HG02610 (cell line): ENCODE data around the gene ACOT2.
"Not testable (repeated sequence)": the region's sequence is repeated elsewhere in the genome, so short reads cannot be mapped to it uniquely, and the experiment has no call there.

Source experiments
- ATAC-seq: cut with Tn5 transposase; IDR thresholded peaks from one replicate; pipeline ENCODE4 v1.9.1; 2021; ENCODE audit warnings: mild to moderate bottlenecking, moderate library complexity; ENCODE audit not compliant: unreplicated experiment

The ACOT2 gene

GRCh38 chr14:73569185-73569958 is at the start of gene ACOT2:
TSS of gene ACOT2 (plus strand) at chr14:73569213. CDS start at chr14:73569241, 28 bp downstream.
- ATAC-seq: peak; percentile 55

DNA sequence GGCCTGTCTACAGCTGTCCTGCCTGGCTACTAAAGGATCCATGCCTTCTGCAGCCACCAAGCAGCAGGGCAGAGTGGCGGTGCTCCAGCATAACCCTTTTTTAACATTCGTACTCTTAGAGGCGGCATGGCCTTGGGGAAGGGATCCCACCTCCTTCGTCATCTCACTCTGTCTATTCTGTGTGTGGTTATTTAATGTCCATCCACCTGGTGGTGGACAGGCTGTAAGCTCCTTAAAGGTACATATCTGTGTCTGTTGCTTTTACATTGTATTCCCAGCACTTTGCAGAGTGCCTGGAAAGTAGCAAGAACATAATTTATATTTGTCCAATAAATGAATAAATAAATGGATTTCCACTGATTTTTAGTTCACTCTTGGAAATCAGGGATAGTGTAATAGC is 47.8 kb upstream of the ACOT2 start:
- ATAC-seq: no peak

DNA sequence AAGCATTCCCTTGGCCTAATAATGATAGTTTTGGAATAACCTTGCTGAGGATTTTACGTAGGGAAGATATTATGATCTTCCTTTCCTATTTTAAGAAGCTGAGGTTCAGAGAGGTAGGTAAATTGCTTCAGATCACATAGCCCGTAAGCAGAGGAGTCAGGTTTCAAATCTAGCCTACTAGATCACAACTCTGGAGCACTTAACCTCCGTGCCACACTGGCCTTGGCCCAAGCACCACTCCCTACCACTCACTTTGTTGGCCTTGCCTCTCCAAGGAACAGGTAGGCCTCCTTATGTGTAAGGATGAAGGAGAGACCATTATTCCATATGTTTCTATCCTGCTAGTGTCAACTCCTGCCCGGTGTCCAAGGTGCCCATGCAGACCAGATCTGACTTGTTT is 44.5 kb upstream of the ACOT2 start:
- no peak for ATAC-seq

GRCh38 chr14:73526036-73526984 is 42.7 kb upstream of the ACOT2 start:
- no peak for ATAC-seq

DNA sequence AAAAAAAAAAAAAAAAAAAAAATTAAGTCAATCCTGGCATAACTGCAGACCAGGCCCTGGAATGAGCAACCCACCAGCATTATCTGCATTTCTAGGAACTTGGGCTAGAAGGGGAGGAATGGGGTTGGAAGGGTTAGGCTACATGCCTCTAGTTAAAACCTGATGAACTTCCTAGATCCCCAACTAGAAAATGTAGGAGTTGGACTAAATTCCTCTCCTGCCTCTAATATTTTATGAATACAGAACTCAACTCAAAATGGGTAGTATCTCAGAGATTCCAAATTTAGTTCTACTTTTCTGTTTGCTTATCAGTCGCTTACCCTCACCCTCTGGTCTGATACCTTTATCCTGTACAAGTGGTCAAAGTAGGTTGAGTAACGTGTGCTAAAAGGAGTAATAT is 39.7 kb upstream of the ACOT2 start:
- not testable (repeated sequence) for ATAC-seq

GRCh38 chr14:73531971-73532370 is 37.0 kb upstream of the ACOT2 start:
- ATAC-seq: not testable (repeated sequence)

GRCh38 chr14:73537244-73538045 is 31.6 kb upstream of the ACOT2 start:
- ATAC-seq: not testable (repeated sequence)

DNA sequence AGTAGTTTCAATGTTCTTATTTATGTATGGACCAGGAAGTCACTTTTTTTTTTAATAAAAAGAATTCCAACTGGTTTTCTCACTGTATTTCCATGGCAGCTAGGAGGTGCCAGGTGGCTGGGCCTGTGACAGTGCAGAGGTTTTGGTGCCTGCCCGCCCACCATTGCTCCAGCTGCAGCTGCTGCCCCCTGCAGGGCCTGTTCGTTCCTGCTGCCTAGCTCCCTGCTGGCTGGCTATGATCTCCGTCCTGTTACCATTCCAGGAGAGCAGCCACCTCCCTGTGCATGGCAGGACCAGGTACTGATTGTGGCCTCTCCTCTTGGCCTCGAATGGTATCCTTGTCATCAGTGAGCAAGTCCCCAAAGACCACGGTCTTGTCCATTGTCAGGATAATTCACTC is 30.0 kb upstream of the ACOT2 start:
- ATAC-seq: peak; percentile 82

DNA sequence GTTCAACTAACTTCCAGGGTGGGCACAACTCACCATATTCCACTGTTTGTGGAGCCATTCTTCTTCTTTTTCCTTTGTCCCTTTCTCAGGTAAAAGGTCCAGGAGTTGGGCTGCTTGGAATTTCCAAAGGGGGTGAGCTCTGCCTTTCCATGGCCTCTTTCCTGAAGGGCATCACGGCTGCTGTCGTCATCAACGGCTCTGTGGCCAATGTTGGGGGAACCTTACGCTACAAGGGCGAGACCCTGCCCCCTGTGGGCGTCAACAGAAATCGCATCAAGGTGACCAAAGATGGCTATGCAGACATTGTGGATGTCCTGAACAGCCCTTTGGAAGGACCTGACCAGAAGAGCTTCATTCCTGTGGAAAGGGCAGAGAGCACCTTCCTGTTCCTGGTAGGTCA is 26.1 kb upstream of the ACOT2 start:
- ATAC-seq: not testable (repeated sequence)

- ATAC-seq: not testable (repeated sequence)
Measured at GRCh38 chr14:73545353-73545752, 23.7 kb upstream of the ACOT2 start.

GRCh38 chr14:73549097-73549496 is 19.9 kb upstream of the ACOT2 start:
- not testable (repeated sequence) for ATAC-seq

GRCh38 chr14:73549889-73550524 is 19.0 kb upstream of the ACOT2 start:
- ATAC-seq: peak; percentile 51

- no peak for ATAC-seq
Measured at GRCh38 chr14:73553845-73554244, 15.2 kb upstream of the ACOT2 start.

DNA sequence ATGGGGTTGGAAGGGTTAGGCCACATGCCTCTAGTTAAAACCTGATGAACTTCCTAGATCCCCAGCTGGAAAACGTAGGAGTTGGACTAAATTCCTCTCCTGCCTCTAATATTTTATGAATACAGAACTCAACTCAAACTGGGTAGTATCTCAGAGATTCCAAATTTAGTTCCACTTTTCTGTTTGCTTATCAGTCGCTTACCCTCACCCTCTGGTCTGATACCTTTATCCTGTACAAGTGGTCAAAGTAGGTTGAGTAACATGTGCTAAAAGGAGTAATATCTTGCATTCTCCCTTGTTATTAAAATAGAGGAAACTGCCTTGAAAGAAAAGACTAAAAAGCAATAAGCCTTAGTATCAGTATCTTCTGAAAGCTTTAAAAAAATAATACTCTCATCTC is 11.8 kb upstream of the ACOT2 start:
- not testable (repeated sequence) for ATAC-seq

- ATAC-seq: not testable (repeated sequence)
Measured at GRCh38 chr14:73558238-73558637, 10.8 kb upstream of the ACOT2 start.

DNA sequence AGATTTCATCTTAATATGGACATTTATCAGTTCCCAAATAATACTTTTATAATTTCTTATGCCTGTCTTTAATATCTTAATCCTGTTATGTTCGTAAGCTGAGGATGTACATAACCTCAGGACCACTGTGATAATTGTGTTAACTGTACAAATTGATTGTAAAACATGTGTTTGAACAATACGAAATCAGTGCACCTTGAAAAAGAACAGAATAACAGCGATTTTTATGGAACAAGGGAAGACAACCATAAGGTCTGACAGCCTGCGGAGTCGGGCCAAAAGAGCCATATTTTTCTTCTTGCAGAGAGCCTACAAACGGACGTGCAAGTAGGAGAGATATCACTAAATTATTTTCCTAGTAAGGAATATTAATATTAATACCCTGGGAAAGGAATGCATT is 6.8 kb upstream of the ACOT2 start:
- not testable (repeated sequence) for ATAC-seq

GRCh38 chr14:73562696-73563095 is 6.3 kb upstream of the ACOT2 start:
- not testable (repeated sequence) for ATAC-seq

GRCh38 chr14:73566431-73566830 is 2.6 kb upstream of the ACOT2 start:
- ATAC-seq: not testable (repeated sequence)

DNA sequence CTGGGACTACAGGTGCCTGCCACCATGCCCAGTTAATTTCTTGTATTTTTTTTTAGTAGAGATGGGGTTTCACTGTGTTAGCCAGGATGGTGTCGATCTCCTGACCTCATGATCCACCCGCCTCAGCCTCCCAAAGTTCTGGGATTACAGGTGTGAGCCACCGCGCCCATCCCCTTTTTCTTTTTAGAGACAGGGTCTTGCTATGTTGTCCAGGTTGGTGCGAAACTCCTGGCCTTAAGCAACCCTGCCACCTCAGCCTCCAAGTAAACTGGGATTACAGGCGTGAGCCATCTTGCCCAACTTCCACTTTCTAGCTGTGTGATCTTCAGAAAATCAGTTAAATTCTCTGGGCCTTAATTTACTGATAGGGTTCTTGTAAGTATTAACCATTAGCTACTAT is 2.1 kb upstream of the ACOT2 start:
- ATAC-seq: not testable (repeated sequence)

GRCh38 chr14:73567358-73567757 is 1.7 kb upstream of the ACOT2 start:
- ATAC-seq: no peak
